Kidney (tissue), 14 donors: ENCODE data around the gene PIAS4. TPM values are rescaled to one million over a fixed set of nuclear protein-coding genes. Genes with fewer than 3 reads are reported as not detected.

Experiments used
- DNase-seq, 5 donors: peaks; one replicate each; pipeline ENCODE4 v3.0.0-alpha.2; 2013 to 2020
- FAIRE-seq: peaks from 2 replicates; lab custom pipeline; 2012; peaks lifted over from hg19 to GRCh38; lab: Jason Lieb, UNC
- H3K27ac ChIP-seq, 2 donors: one replicate each; pipeline ENCODE4 v1.7.0; 2013; ENCODE audit warnings: low read depth in 2 of 2, low read length in 2 of 2, inconsistent platforms in 1 of 2
- H3K27me3 ChIP-seq: one replicate; pipeline ENCODE4 v1.7.1; 2013; ENCODE audit warnings: low read length, inconsistent platforms; ENCODE audit not compliant: control insufficient read depth, insufficient read depth
- H3K36me3 ChIP-seq, 3 donors: one replicate each; pipeline versions ENCODE4 v1.7.0 to v1.7.1; 2013; ENCODE audit warnings: low read length in 3 of 3, control low read depth in 1 of 3, inconsistent platforms in 1 of 3; ENCODE audit not compliant: insufficient read depth in 3 of 3, control insufficient read depth in 2 of 3
- H3K4me1 ChIP-seq, 3 donors: one replicate each; pipeline versions ENCODE4 v1.7.0 to v1.7.1; 2013; ENCODE audit warnings: low read length in 3 of 3, inconsistent platforms in 1 of 3, low read depth in 1 of 3; ENCODE audit not compliant: control insufficient read depth in 2 of 3, insufficient read depth in 2 of 3
- H3K4me3 ChIP-seq, 3 donors: one replicate each; pipeline versions ENCODE4 v1.7.0 to v1.8.1; 2013; ENCODE audit warnings: low read length in 3 of 3, control low read depth in 1 of 3, inconsistent platforms in 1 of 3
- H3K9ac ChIP-seq, 3 donors: one replicate each; pipeline versions ENCODE4 v1.7.0 to v1.7.1; 2013; ENCODE audit warnings: low read length in 3 of 3, control low read depth in 1 of 3, inconsistent platforms in 1 of 3
- H3K9me3 ChIP-seq, 3 donors: one replicate each; pipeline versions ENCODE4 v1.7.0 to v1.7.1; 2013; ENCODE audit warnings: low read length in 3 of 3, control low read depth in 1 of 3, inconsistent platforms in 1 of 3; ENCODE audit not compliant: control insufficient read depth in 2 of 3, insufficient read depth in 1 of 3
- intact Hi-C: fragments of 100-400 bp; cut with DNase I; formaldehyde crosslinking; loops from one replicate; pipeline ENCODE4 v1.11.1; 2022
- polyA plus RNA-seq: library from polyadenylated mRNA; stranded (reverse); fragments of 350-450 nt; fragmentation: Illumina TruSeq; extraction: RNeasy Lipid Tissue Mini Kit (QIAGEN cat#74804); gene quantifications from one replicate; pipeline ENCODE4 v1.2.3, GENCODE V29; 2014; ENCODE audit warnings: low read depth, low replicate concordance; ENCODE audit not compliant: insufficient read depth
- total RNA-seq: library from RNA; stranded (reverse); fragmentation: NEBNext Ultra II Directional; extraction: Animal tissue kit (Norgen Biotek cat#: 25700); gene quantifications from one replicate; pipeline ENCODE4 v1.2.1, GENCODE V29; 2021
- TF ChIP-seq, protein P1 (sequence below): IDR thresholded peaks from 3 replicates; pipeline ENCODE4 v1.5.1; 2012; ENCODE audit warnings: mild to moderate bottlenecking, moderate library complexity, borderline replicate concordance; ENCODE audit not compliant: insufficient read depth; ENCODE audit errors: extremely low read depth
- donor health status: control.
- donor health status: control.
- donor health status: control.
- donor health status: control.
- donor health status: control.
- donor health status: DM: yes; HTN: yes; CAD: no.
- donor health status: Normal renal cell carcinoma (clear cell type).

The PIAS4 gene
- total and polyA plus RNA-seq, 2 donors from 2014 or later: 9.8 to 25.0 TPM

DNA sequence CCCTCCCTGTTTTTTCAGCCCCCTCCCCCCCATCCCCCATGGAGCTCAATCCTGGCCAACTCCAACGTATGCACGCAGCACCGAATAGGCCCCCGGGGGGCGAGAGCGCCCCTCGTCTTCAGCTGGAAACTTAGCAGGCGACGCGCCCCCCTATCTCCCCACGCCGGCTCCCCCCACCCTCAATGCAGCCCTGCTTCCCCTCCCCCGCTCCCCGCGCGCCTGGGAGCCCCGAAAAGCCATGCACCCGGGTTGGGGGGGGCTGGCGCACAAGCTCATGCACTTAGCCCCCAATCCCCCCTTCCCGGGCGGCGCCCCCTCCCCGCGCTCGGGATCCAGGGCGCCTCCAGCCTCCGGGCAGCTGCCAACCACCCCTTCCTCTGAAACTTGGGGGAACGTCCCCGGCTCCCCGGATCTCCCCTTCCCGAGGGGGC lies 58.7 kb downstream of the PIAS4 start:
- Histone ChIP-seq H3K36me3 (no peaks in the 10 kb centered on the region), H3K4me3 (peak overlapping the region; percentile 26 to 64 (median 34)), H3K4me1 (peaks cover 0 to 26% (median 22%) of the 10 kb centered on the region in 3 donors), H3K27me3 (no peaks in the 10 kb centered on the region), H3K9ac (peak overlapping the region in 1 of 3 donors; percentile 32), H3K27ac (peak overlapping the region; percentile 87 to 93), H3K9me3 (no peaks in the 10 kb centered on the region)
- intact Hi-C loops: no loop called here
- FAIRE-seq (no peak), DNase-seq (no peak)
- TF ChIP-seq, protein P1, sequence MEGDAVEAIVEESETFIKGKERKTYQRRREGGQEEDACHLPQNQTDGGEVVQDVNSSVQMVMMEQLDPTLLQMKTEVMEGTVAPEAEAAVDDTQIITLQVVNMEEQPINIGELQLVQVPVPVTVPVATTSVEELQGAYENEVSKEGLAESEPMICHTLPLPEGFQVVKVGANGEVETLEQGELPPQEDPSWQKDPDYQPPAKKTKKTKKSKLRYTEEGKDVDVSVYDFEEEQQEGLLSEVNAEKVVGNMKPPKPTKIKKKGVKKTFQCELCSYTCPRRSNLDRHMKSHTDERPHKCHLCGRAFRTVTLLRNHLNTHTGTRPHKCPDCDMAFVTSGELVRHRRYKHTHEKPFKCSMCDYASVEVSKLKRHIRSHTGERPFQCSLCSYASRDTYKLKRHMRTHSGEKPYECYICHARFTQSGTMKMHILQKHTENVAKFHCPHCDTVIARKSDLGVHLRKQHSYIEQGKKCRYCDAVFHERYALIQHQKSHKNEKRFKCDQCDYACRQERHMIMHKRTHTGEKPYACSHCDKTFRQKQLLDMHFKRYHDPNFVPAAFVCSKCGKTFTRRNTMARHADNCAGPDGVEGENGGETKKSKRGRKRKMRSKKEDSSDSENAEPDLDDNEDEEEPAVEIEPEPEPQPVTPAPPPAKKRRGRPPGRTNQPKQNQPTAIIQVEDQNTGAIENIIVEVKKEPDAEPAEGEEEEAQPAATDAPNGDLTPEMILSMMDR: no peak

DNA sequence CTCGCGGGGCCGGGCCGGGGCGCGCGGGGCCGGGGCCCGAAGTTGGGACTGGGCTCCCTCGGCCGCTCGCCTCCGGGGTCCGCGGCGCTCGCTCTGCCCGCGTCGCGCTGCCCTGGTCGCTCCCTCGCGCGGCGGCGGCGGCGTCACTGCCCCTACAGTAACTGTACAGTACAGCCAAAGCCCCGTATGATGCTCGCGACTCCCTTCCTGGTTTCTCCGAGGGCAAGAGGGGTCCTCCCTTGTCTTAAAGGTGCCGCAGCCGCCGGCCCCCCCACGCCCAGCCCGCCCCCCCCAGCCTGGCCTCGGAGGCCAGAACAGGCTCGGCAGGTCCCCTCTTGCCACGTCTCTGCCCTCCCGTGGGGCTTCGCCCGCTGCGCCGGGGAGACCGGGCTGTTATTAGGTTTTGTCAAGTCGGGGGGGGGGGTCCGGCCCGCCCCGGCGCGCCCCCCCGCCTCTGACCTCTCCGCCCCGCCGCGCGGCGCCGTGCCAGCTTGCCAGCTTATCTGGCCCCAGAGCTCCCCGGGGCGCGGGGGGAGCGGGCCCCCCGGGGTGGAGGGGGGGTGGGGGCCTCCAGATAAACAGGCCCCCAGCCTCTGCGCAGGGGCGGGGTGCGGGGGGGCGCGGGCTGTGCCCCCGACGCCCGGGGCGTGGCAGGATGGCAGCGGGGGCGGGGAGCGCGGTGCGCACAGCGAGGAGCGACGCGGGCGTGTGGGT lies 59.3 kb downstream of the PIAS4 start, which contains the start of gene ZBTB7A:
TSS of gene ZBTB7A (minus strand) at position 218 of the 714 bp plus-strand sequence. CDS start 11,667 bp downstream, outside the sequence.
- Histone ChIP-seq H3K9me3 (no peaks in the 10 kb centered on the region), H3K36me3 (no peaks in the 10 kb centered on the region), H3K4me3 (peak within 1 kb of the TSS; percentile 26 to 64 (median 38)), H3K9ac (peak within 1 kb of the TSS in 2 of 3 donors; percentile 32 to 51), H3K27ac (peak within 1 kb of the TSS; percentile 87 to 93), H3K27me3 (no peaks in the 10 kb centered on the region), H3K4me1 (peaks cover 0 to 22% (median 18%) of the 10 kb centered on the region in 3 donors)
- peak; percentile 78 to 96 (median 90) for DNase-seq
- intact Hi-C loops: no loop called here
- TF ChIP-seq, protein P1: no peak
- FAIRE-seq: no peak

DNA sequence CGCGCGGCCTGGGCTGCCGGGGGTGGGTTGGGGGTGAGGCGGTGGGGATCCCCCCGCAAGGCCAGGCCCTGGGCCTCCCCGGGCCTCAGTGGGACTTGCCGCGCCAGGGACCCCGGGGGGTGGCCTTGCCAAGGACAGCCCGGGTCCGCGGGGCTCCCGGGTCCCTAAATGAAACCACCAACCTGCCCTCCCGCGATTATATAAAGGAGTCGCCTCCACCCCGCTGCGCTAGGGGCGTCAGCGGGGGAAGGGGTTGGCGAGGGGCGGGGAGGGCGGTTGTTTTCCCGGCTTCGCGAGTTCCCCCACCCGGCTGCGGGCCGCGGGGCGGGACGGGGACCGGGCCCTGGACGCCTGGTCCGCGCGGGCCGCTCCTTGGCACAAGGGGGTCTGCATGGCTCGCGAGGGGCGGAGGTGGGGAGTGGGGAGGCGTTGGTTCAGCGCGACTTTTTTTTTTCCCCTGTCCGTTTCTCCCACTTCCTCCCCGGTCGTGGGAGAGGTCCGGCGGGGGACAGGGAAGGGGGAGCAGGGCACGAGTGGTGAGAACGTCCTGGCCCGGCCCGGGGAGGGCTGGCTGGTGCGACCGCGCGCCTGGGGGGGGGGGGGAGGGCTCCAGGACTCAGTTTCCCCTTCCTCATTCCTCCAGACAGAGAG lies 60.0 kb downstream of the PIAS4 start:
- peak overlapping the region in 1 of 3 donors; percentile 51 for H3K9ac ChIP-seq
- H3K4me3 ChIP-seq: peak overlapping the region in 2 of 3 donors; percentile 38 to 57
- TF ChIP-seq, protein P1: no peak
- FAIRE-seq (no peak), DNase-seq (peak in 3 of 5 donors; percentile 64 to 83 (median 73))
- H3K9me3 ChIP-seq: no peaks in the 10 kb centered on the region
- no peaks in the 10 kb centered on the region for H3K27me3 ChIP-seq
- peaks cover 0 to 15% (median 12%) of the 10 kb centered on the region in 3 donors for H3K4me1 ChIP-seq
- H3K36me3 ChIP-seq: no peaks in the 10 kb centered on the region
- peak overlapping the region; percentile 87 to 93 for H3K27ac ChIP-seq
- intact Hi-C loops: no loop called here
